ENCODE data around the gene ACBD5. TPM values are rescaled to one million over a fixed set of nuclear protein-coding genes. Genes with fewer than 3 reads are reported as not detected.
A peak's percentile ranks its signal among the peaks of the same experiment; 100 is the strongest.
"Not testable (repeated sequence)": the region's sequence is repeated elsewhere in the genome, so short reads cannot be mapped to it uniquely, and the experiment has no call there.

Gene ACBD5
- total RNA-seq, 1 experiment from 2014 or later = 18.4 TPM

- POLR2A ChIA-PET = no interaction called here
- intact Hi-C loops (cut with micrococcal nuclease; ENCODE audit: unreplicated experiment) = no loop called here
- ATAC-seq = no peak
These were observed 83.4 kb downstream of the ACBD5 start for GRCh38 chr10:27157150-27157549.

GRCh38 chr10:27156566-27156965 lies 84.0 kb downstream of the ACBD5 start:
- CTCF ChIA-PET; BruUV-seq (replicated peaks); H3K27me3 ChIP-seq (ENCODE audit: control insufficient read depth, insufficient read depth, low read length); POLR2A ChIA-PET; in situ Hi-C loops (cut with HindIII; ENCODE audit: low pct_unique_long_range_greater_than_20kb, low sequenced_read_pairs); intact Hi-C loops (cut with micrococcal nuclease; ENCODE audit: unreplicated experiment); ATAC-seq; DNase-seq (ENCODE audit: low read depth, low spot score); H3K9me3 ChIP-seq (ENCODE audit: control insufficient read depth, insufficient read depth, low read depth, low read length): not testable (repeated sequence)
- peaks cover 19% of the 10 kb centered on the region for H3K36me3 ChIP-seq (ENCODE audit: control insufficient read depth, insufficient read depth, low read length)
- peaks cover 11% of the 10 kb centered on the region for H3K4me1 ChIP-seq (ENCODE audit: control insufficient read depth, insufficient read depth, low read length)
- H3K4me3 ChIP-seq (ENCODE audit: low read depth in 2 of 2, low read length in 2 of 2) = peak overlapping the region; percentile 94 to 95
- H3K27ac ChIP-seq (ENCODE audit: low read length) = peak overlapping the region; percentile 86

More at GRCh38 chr10:27157150-27157549, 83.4 kb downstream of the ACBD5 start:
- Histone ChIP-seq H3K27me3 (ENCODE audit: control insufficient read depth, insufficient read depth, low read length) (no peaks in the 10 kb centered on the region), H3K4me3 (ENCODE audit: low read depth in 2 of 2, low read length in 2 of 2) (peak overlapping the region; percentile 94 to 95), H3K4me1 (ENCODE audit: control insufficient read depth, insufficient read depth, low read length) (peaks cover 11% of the 10 kb centered on the region), H3K36me3 (ENCODE audit: control insufficient read depth, insufficient read depth, low read length) (peaks cover 23% of the 10 kb centered on the region), H3K27ac (ENCODE audit: low read length) (peak overlapping the region; percentile 86), H3K9me3 (ENCODE audit: control insufficient read depth, insufficient read depth, low read depth, low read length) (no peaks in the 10 kb centered on the region)
- TF ChIP-seq SIN3A (IDR thresholded peaks at IDR 0.05; ENCODE audit: borderline replicate concordance, insufficient read depth, low read depth, low read length) = no peak
- no peak for TF ChIP-seq POLR2AphosphoS5 (IDR thresholded peaks at IDR 0.05; ENCODE audit: low read depth, low read length)
- no peak for TF ChIP-seq CTCF (IDR thresholded peaks at IDR 0.05)
- no peak for TF ChIP-seq REST (IDR thresholded peaks at IDR 0.05; ENCODE audit: insufficient read depth in 1 of 2, low read depth in 2 of 2, low read length in 1 of 2)
- CTCF ChIA-PET = no interaction called here
- no peak for DNase-seq (ENCODE audit: low read depth, low spot score)
- no TSS peak for BruUV-seq (replicated peaks)
- in situ Hi-C loops (cut with HindIII; ENCODE audit: low pct_unique_long_range_greater_than_20kb, low sequenced_read_pairs) = no loop called here

- intact Hi-C loops (cut with micrococcal nuclease; ENCODE audit: unreplicated experiment) = no loop called here
These were observed 85.4 kb downstream of the ACBD5 start, which contains the start of gene MASTL for GRCh38 chr10:27155066-27155754. MASTL (plus strand) TSS chr10:27155352; CDS start chr10:27155427, 75 bp downstream.

More at GRCh38 chr10:27155066-27155754, 85.4 kb downstream of the ACBD5 start, which contains the start of gene MASTL:
- DNase-seq (ENCODE audit: low read depth, low spot score) = peak; percentile 42
- in situ Hi-C loops (cut with HindIII; ENCODE audit: low pct_unique_long_range_greater_than_20kb, low sequenced_read_pairs) = no loop called here
- H3K4me1 ChIP-seq (ENCODE audit: control insufficient read depth, insufficient read depth, low read length) = peaks cover 11% of the 10 kb centered on the region
- peak; percentile 93 for ATAC-seq
- POLR2A ChIA-PET = interaction anchor here (0.6 kb wide), 1 partner anchor 87 kb away, joined by 4 read pairs; no protein-coding TSS in a partner anchor
- no peaks in the 10 kb centered on the region for H3K9me3 ChIP-seq (ENCODE audit: control insufficient read depth, insufficient read depth, low read depth, low read length)
- peaks cover 18% of the 10 kb centered on the region for H3K36me3 ChIP-seq (ENCODE audit: control insufficient read depth, insufficient read depth, low read length)
- CTCF ChIA-PET = no interaction called here
- no peaks in the 10 kb centered on the region for H3K27me3 ChIP-seq (ENCODE audit: control insufficient read depth, insufficient read depth, low read length)
- peak within 1 kb of the TSS; percentile 96 for H3K27ac ChIP-seq (ENCODE audit: low read length)
- H3K4me3 ChIP-seq (ENCODE audit: low read depth in 2 of 2, low read length in 2 of 2) = peak within 1 kb of the TSS; percentile 94 to 95
- TF ChIP-seq SIN3A (IDR thresholded peaks at IDR 0.05; ENCODE audit: borderline replicate concordance, insufficient read depth, low read depth, low read length) (0 out of 2 replicates have a peak, but pooled peaks have one; percentile 51), REST (IDR thresholded peaks at IDR 0.05; ENCODE audit: insufficient read depth in 1 of 2, low read depth in 2 of 2, low read length in 1 of 2) (no peak), POLR2AphosphoS5 (IDR thresholded peaks at IDR 0.05; ENCODE audit: low read depth, low read length) (peak; percentile 37; the same call in 1 of the 2 replicates)
- no TSS peak for BruUV-seq (replicated peaks)
